OCI-LY1 (cell line): ENCODE data around the gene IFT27.

Experiments
- H2AFZ ChIP-seq: fragments of 200-600 bp; sonication (generic), shearing (Covaris generic); 2 replicates; pipeline ENCODE4 v1.6.0; 2014; ENCODE audit warnings: antibody characterized with exemption, mild to moderate bottlenecking, low read length
- H3F3A ChIP-seq: fragments of 200-600 bp; sonication (generic), shearing (Covaris generic); 2 replicates; pipeline ENCODE4 v1.6.0; 2014; ENCODE audit warnings: mild to moderate bottlenecking, antibody characterized with exemption, low read length, moderate library complexity; ENCODE audit not compliant: insufficient read depth
- H3K27ac ChIP-seq: fragments of 200-600 bp; sonication (generic); 2 replicates; pipeline ENCODE4 v1.5.1; 2014; ENCODE audit warnings: low read length, mixed run types, mild to moderate bottlenecking, low read depth; ENCODE audit not compliant: poor library complexity, severe bottlenecking
- H3K27me3 ChIP-seq: fragments of 200-600 bp; sonication (generic); 2 replicates; pipeline ENCODE4 v1.6.0; 2014; ENCODE audit warnings: antibody characterized with exemption, mild to moderate bottlenecking, low read length, moderate library complexity; ENCODE audit not compliant: insufficient read depth
- H3K36me3 ChIP-seq: fragments of 200-600 bp; sonication (generic); 2 replicates; pipeline ENCODE4 v1.6.1; 2014; ENCODE audit warnings: mild to moderate bottlenecking, antibody characterized with exemption, low read length, moderate library complexity, mixed read lengths; ENCODE audit not compliant: insufficient read depth
- H3K4me1 ChIP-seq: fragments of 200-600 bp; sonication (generic); 2 replicates; pipeline ENCODE4 v1.5.1; 2014; ENCODE audit warnings: mild to moderate bottlenecking, low read length, moderate library complexity; ENCODE audit not compliant: insufficient read depth, severe bottlenecking
- H3K4me2 ChIP-seq: fragments of 200-600 bp; sonication (generic), shearing (Covaris generic); 2 replicates; pipeline ENCODE4 v1.6.1; 2014; ENCODE audit warnings: low read length
- H3K4me3 ChIP-seq: fragments of 200-600 bp; sonication (generic); 2 replicates; pipeline ENCODE4 v1.5.1; 2014; ENCODE audit warnings: low read length, low read depth, mild to moderate bottlenecking, mixed read lengths; ENCODE audit not compliant: poor library complexity, severe bottlenecking
- H3K79me2 ChIP-seq: fragments of 200-600 bp; shearing (Covaris generic); 2 replicates; pipeline ENCODE4 v1.6.1; 2016; ENCODE audit warnings: mixed run types, low read length, mixed read lengths; ENCODE audit not compliant: insufficient read depth
- H3K9ac ChIP-seq: fragments of 200-600 bp; sonication (generic), shearing (Covaris generic); 2 replicates; pipeline ENCODE4 v1.6.1; 2014; ENCODE audit warnings: mild to moderate bottlenecking, low read length, mixed read lengths
- H3K9me2 ChIP-seq: fragments of 200-600 bp; sonication (generic), shearing (Covaris generic); 2 replicates; pipeline ENCODE4 v1.6.1; 2014; ENCODE audit warnings: low read depth, mild to moderate bottlenecking, low read length, mixed read lengths
- H3K9me3 ChIP-seq: fragments of 200-600 bp; shearing (Covaris generic); 2 replicates; pipeline ENCODE4 v1.6.1; 2014; ENCODE audit warnings: low read length, mixed read lengths
- H4K20me1 ChIP-seq: fragments of 200-600 bp; sonication (generic), shearing (Covaris generic); 2 replicates; pipeline ENCODE4 v1.6.0; 2016; ENCODE audit warnings: mild to moderate bottlenecking, low read length; ENCODE audit not compliant: insufficient read depth
- CTCF ChIP-seq: fragments of 200-600 bp; sonication (generic), shearing (Covaris generic); IDR thresholded peaks from 2 replicates; pipeline ENCODE4 v1.5.1; 2017; ENCODE audit warnings: mild to moderate bottlenecking, antibody characterized with exemption, low read length, moderate library complexity, mixed read lengths
- EZH2 ChIP-seq: fragments of 200-600 bp; sonication (generic), shearing (Covaris generic); IDR thresholded peaks from 2 replicates; pipeline ENCODE4 v1.8.0; 2017; ENCODE audit warnings: borderline replicate concordance, mixed run types, mild to moderate bottlenecking, antibody characterized with exemption, low read length, moderate library complexity, mixed read lengths

IFT27 gene

GRCh38 chr22:36822581-36822980, 46.7 kb upstream of the IFT27 start:
- Histone ChIP-seq H3F3A (no peaks in the 10 kb centered on the region), H3K27ac (no peak overlapping the region), H3K79me2 (no peaks in the 10 kb centered on the region), H3K9ac (no peak overlapping the region), H3K9me3 (no peaks in the 10 kb centered on the region), H3K9me2 (no peaks in the 10 kb centered on the region), H3K36me3 (no peaks in the 10 kb centered on the region), H3K27me3 (peaks cover 11% of the 10 kb centered on the region; the same call in 1 of the 2 replicates), H2AFZ (no peak overlapping the region), H3K4me2 (no peak overlapping the region), H4K20me1 (no peaks in the 10 kb centered on the region), H3K4me1 (no peaks in the 10 kb centered on the region), H3K4me3 (no peak overlapping the region)
- TF ChIP-seq CTCF (no peak), EZH2 (no peak)

- Histone ChIP-seq H4K20me1 (no peaks in the 10 kb centered on the region), H3K4me2 (no peak overlapping the region), H3F3A (no peaks in the 10 kb centered on the region), H3K9me2 (no peaks in the 10 kb centered on the region), H3K79me2 (no peaks in the 10 kb centered on the region), H3K27ac (no peak overlapping the region), H2AFZ (no peak overlapping the region), H3K9ac (no peak overlapping the region), H3K4me3 (no peak overlapping the region), H3K9me3 (no peaks in the 10 kb centered on the region), H3K36me3 (no peaks in the 10 kb centered on the region), H3K27me3 (0 out of 2 replicates have a peak, but pooled peaks cover 6% of the 10 kb centered on the region), H3K4me1 (no peaks in the 10 kb centered on the region)
- TF ChIP-seq EZH2 (no peak), CTCF (no peak)
Measured at GRCh38 chr22:36819112-36819511, 43.2 kb upstream of the IFT27 start.

GRCh38 chr22:36818010-36818642, 42.2 kb upstream of the IFT27 start:
- Histone ChIP-seq H3K79me2 (no peaks in the 10 kb centered on the region), H2AFZ (no peak overlapping the region), H3K4me2 (no peak overlapping the region), H3K9me3 (no peaks in the 10 kb centered on the region), H3K4me3 (no peak overlapping the region), H3K27me3 (0 out of 2 replicates have a peak, but pooled peaks cover 6% of the 10 kb centered on the region), H3K4me1 (no peaks in the 10 kb centered on the region), H3K9ac (no peak overlapping the region), H3K9me2 (no peaks in the 10 kb centered on the region), H3K36me3 (no peaks in the 10 kb centered on the region), H3F3A (no peaks in the 10 kb centered on the region), H3K27ac (no peak overlapping the region), H4K20me1 (no peaks in the 10 kb centered on the region)
- no peak for TF ChIP-seq EZH2
- TF ChIP-seq CTCF = no peak
